ENCODE results near the gene DUSP10. TPM values are rescaled to one million over a fixed set of nuclear protein-coding genes. Genes with fewer than 3 reads are reported as not detected.
A peak's percentile ranks its signal among the peaks of the same experiment; 100 is the strongest.

The DUSP10 gene
- total and polyA plus RNA-seq, 4 experiments from 2014 or later = 3.8 to 9.9 (median 4.3) TPM

DNA sequence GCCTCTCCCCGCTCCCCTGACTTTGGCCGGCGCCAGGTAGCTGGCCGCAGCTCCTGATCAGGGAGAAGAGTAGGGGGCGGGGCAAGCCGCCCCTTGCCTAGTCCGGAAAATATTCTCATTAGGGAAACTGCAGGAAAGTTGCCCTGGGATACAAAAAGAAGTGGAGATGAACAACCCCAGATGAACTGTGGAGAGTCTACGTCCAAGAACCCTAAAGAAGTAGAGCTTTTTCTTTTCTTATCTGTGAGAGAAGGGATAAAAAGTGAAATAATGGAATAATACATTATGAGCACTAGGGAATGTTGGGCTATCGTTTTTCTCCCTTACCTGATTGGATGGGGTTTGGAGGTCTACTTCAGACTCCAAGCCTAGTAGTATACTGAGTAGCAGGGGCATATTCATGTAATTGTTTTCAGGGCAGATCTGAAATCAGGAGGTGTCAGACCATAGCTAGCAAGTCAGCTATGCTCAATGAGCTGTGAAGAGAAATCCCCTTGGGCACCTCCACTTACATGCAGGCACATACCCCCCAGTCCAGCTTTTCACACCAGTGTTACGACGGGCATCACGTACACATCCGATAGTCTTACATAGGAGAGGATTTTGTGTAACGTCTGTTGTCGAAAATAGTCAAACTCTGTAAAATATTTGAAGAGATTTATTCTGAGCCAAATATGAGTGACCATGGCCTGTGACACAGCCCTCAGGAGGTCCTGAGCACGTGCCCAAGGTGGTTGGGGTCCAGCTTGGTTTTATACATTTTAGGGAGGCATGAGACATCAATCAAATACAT, 1.7 kb upstream of the DUSP10 start:
- H3K27me3 ChIP-seq (ENCODE audit: insufficient read depth, low read length) = no peaks in the 10 kb centered on the region
- H3K36me3 Mint-ChIP-seq = peaks cover under 1 to 8% of the 10 kb centered on the region in 2 donors
- peaks cover 23% of the 10 kb centered on the region for H3K4me1 ChIP-seq (ENCODE audit: insufficient read depth, low read length)
- intact Hi-C loops (cut with micrococcal nuclease) = loop anchor here (2.0 to 10.0 kb wide), 9 partner anchors 35 to 969 kb away; partner anchors contain the start of genes AIDA, BROX and MIA3
- DNase-seq = no peak
- no peaks in the 10 kb centered on the region for H3K27me3 Mint-ChIP-seq
- H3K4me3 ChIP-seq (ENCODE audit: low read length in 2 of 2) = peak overlapping the region in 1 of 2 donors; percentile 91
- peak overlapping the region in 6 of 7 donors; percentile 89 to 95 (median 91) for H3K27ac Mint-ChIP-seq
- H3K9me3 ChIP-seq (ENCODE audit: control insufficient read depth in 1 of 2, low read length in 2 of 2) = no peaks in the 10 kb centered on the region
- peak overlapping the region; percentile 82 to 89 (median 84) for H3K4me3 Mint-ChIP-seq
- ChIA-PET POLR2A (ENCODE audit: partially characterized antibody) (interaction anchor here (0.7 to 6.1 kb wide), 14 partner anchors 11 to 969 kb away, joined by 3 to 192 read pairs (median 6); no protein-coding TSS in a partner anchor), CTCF (ENCODE audit: partially characterized antibody) (interaction anchor here (0.6 to 2.1 kb wide), 8 partner anchors 14 to 265 kb away, joined by 3 to 10 read pairs (median 3); no protein-coding TSS in a partner anchor)
- no peaks in the 10 kb centered on the region for H3K9me3 Mint-ChIP-seq
- H3K36me3 ChIP-seq (ENCODE audit: insufficient read depth, low read length) = no peaks in the 10 kb centered on the region
- H3K27ac ChIP-seq (ENCODE audit: low read depth, low read length) = peak overlapping the region; percentile 98
- peaks cover 0 to 19% (median 9%) of the 10 kb centered on the region in 4 donors for H3K4me1 Mint-ChIP-seq

DNA sequence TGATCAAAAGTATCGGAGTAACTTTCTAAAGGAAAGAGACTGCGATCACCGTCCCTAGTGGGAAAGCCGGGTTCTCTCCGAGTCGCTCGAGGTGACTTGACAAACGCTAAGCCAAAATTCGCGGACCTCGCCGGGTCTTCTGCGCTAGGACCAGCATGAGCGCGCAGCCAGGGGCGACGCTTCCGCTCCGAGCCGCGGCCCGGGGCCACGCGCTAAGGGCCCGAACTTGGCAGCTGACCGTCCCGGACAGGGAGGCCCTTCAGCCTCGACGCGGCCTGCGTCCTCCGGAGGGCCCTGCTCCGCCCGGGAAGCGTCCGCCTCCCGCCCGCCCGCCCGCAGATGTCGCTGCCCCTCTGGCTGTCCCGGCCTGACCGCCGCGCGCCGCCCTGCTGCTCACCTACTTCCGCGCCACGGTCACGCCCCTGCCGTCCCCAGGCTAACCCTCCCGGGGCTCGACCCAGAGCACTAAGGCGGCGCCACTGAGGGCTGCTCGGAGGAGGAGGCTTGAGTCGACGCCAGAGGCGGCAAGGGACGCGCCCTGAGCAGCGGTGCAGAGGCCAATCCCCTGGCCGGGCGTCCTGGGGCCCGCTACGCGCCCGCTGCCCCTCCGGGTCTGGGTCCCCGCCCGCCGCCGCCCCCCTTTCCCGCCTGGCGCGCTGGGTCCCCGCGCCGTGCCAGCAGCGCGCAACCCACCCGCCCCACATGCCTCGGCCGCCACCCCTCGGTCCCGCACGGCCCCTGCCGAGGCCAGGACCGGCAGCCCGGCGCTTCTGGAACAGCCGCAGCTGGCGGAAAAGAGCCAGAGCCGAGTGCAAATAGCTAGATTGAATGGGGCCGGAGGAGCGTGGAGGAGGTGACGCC, 896 bp upstream of the DUSP10 start:
- no peaks in the 10 kb centered on the region for H3K27me3 ChIP-seq (ENCODE audit: insufficient read depth, low read length)
- H3K36me3 ChIP-seq (ENCODE audit: insufficient read depth, low read length) = no peaks in the 10 kb centered on the region
- Mint-ChIP-seq H3K9me3 (no peaks in the 10 kb centered on the region), H3K27ac (peak overlapping the region in 5 of 7 donors; percentile 91 to 98 (median 94)), H3K4me1 (peaks cover 0 to 27% (median 11%) of the 10 kb centered on the region in 4 donors), H3K4me3 (peak overlapping the region; percentile 83 to 89 (median 86)), H3K27me3 (no peaks in the 10 kb centered on the region), H3K36me3 (peaks cover 6 to 12% of the 10 kb centered on the region in 2 donors)
- DNase-seq = peak; percentile 74 to 86 (median 76)
- peak overlapping the region; percentile 98 for H3K27ac ChIP-seq (ENCODE audit: low read depth, low read length)
- peaks cover 29% of the 10 kb centered on the region for H3K4me1 ChIP-seq (ENCODE audit: insufficient read depth, low read length)
- POLR2A ChIA-PET (ENCODE audit: partially characterized antibody) = interaction anchor here (0.7 to 6.1 kb wide), 32 partner anchors 10 to 970 kb away, joined by 3 to 192 read pairs (median 5); partner anchors contain the start of genes AIDA and BROX
- no peaks in the 10 kb centered on the region for H3K9me3 ChIP-seq (ENCODE audit: control insufficient read depth in 1 of 2, low read length in 2 of 2)
- H3K4me3 ChIP-seq (ENCODE audit: low read length in 2 of 2) = peak overlapping the region; percentile 51 to 91
- intact Hi-C loops (cut with micrococcal nuclease) = loop anchor here (1.0 to 10.0 kb wide), 14 partner anchors 16 to 970 kb away; partner anchors contain the start of genes AIDA, BROX and MIA3
- CTCF ChIA-PET (ENCODE audit: partially characterized antibody) = interaction anchor here (0.6 to 2.9 kb wide), 21 partner anchors 13 to 847 kb away, joined by 3 to 18 read pairs (median 4); partner anchors contain the start of gene TAF1A

DNA sequence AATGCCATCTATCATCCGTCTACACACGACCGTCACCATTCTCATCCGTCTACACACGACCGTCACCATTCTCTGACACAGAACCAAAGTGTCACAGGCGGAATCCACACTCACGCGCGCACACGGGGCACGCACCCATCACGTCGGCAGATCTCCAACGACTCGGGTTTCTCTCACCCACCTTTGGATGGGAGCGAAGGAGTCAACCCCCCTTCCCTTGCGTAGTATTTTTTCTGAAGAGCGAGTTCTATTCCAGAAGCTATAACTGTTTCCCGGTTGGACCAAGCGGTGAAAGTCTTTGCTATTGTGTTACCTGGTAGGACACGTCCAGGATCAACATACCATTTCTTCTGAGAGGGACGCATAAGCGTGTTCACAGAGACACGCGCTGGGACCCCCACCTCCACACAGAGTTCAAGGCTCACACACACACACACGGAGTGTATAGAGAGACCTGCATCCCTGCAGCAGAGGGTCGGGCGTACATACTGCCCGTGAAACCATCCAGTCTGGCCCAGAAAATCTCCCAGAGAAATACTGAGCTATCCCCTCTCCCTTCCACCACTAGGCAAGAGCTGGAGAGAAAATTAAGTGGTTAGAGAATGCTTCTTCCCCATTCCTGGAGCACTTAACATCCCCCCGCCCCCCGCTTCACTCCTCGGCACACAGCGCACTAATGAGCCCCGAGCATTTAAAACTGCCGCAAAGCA, 741 bp downstream of the DUSP10 start:
- ChIA-PET POLR2A (ENCODE audit: partially characterized antibody) (interaction anchor here (0.6 to 6.1 kb wide), 35 partner anchors 8 to 972 kb away, joined by 3 to 192 read pairs (median 4); partner anchors contain the start of genes AIDA and BROX), CTCF (ENCODE audit: partially characterized antibody) (interaction anchor here (0.7 to 2.9 kb wide), 25 partner anchors 8 to 849 kb away, joined by 3 to 18 read pairs (median 4); partner anchors contain the start of gene TAF1A)
- H3K4me1 ChIP-seq (ENCODE audit: insufficient read depth, low read length) = peaks cover 45% of the 10 kb centered on the region
- no peaks in the 10 kb centered on the region for H3K9me3 ChIP-seq (ENCODE audit: control insufficient read depth in 1 of 2, low read length in 2 of 2)
- DNase-seq = peak; percentile 29 to 59 (median 38)
- Mint-ChIP-seq H3K9me3 (no peaks in the 10 kb centered on the region), H3K4me1 (peaks cover 0 to 43% (median 18%) of the 10 kb centered on the region in 4 donors), H3K27ac (no peak overlapping the region), H3K36me3 (peaks cover 19 to 22% of the 10 kb centered on the region in 2 donors), H3K27me3 (no peaks in the 10 kb centered on the region), H3K4me3 (no peak overlapping the region)
- H3K27me3 ChIP-seq (ENCODE audit: insufficient read depth, low read length) = no peaks in the 10 kb centered on the region
- no peaks in the 10 kb centered on the region for H3K36me3 ChIP-seq (ENCODE audit: insufficient read depth, low read length)
- peak overlapping the region; percentile 95 to 96 for H3K4me3 ChIP-seq (ENCODE audit: low read length in 2 of 2)
- intact Hi-C loops (cut with micrococcal nuclease) = loop anchor here (5.0 to 10.0 kb wide), 6 partner anchors 86 to 901 kb away; partner anchors contain the start of gene MIA3
- peak overlapping the region; percentile 75 for H3K27ac ChIP-seq (ENCODE audit: low read depth, low read length)

DNA sequence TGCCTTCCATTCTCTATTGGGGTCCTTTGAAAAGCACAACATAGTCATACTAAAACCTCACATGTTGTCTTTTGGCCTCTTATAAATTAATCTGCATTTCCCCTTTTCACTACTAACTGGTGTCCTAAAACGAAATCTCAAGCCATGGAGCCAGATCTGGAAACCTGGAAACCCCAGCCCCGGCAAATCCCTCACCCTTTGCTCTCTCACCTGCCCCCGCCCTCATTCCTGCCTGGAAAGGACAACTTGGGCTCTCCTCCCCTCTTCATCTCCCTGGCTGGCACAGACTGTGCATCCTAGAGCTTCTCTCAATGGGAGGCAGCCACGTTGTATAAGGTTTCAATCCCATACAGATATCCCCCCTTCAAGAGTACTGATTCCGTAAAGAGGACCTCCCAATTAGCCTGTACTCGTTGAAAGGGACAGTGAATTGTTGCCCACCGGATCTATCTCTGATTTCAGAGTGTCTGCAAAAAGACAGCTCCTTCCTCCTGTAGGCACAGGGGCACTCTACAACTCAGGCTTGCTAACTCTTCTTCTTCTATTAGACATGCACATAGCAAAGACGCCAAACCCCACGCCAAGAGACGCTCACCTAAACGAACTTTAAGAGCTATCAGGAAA, 1.4 kb downstream of the DUSP10 start:
- Mint-ChIP-seq H3K9me3 (no peaks in the 10 kb centered on the region), H3K27ac (no peak overlapping the region), H3K27me3 (no peaks in the 10 kb centered on the region), H3K4me3 (no peak overlapping the region), H3K36me3 (peaks cover 25 to 27% of the 10 kb centered on the region in 2 donors), H3K4me1 (peaks cover 6 to 50% (median 23%) of the 10 kb centered on the region in 4 donors)
- H3K4me1 ChIP-seq (ENCODE audit: insufficient read depth, low read length) = peaks cover 50% of the 10 kb centered on the region
- H3K27ac ChIP-seq (ENCODE audit: low read depth, low read length) = peak overlapping the region; percentile 75
- H3K9me3 ChIP-seq (ENCODE audit: control insufficient read depth in 1 of 2, low read length in 2 of 2) = no peaks in the 10 kb centered on the region
- no peak for DNase-seq
- intact Hi-C loops (cut with micrococcal nuclease) = loop anchor here (5.0 to 10.0 kb wide), 6 partner anchors 87 to 902 kb away; partner anchors contain the start of gene MIA3
- H3K4me3 ChIP-seq (ENCODE audit: low read length in 2 of 2) = peak overlapping the region; percentile 95 to 96
- H3K36me3 ChIP-seq (ENCODE audit: insufficient read depth, low read length) = no peaks in the 10 kb centered on the region
- ChIA-PET POLR2A (ENCODE audit: partially characterized antibody) (interaction anchor here (1.1 to 6.1 kb wide), 16 partner anchors 7 to 681 kb away, joined by 3 to 192 read pairs (median 11); no protein-coding TSS in a partner anchor), CTCF (ENCODE audit: partially characterized antibody) (interaction anchor here (0.9 to 2.9 kb wide), 15 partner anchors 8 to 476 kb away, joined by 3 to 18 read pairs (median 3); no protein-coding TSS in a partner anchor)
- H3K27me3 ChIP-seq (ENCODE audit: insufficient read depth, low read length) = no peaks in the 10 kb centered on the region

DNA sequence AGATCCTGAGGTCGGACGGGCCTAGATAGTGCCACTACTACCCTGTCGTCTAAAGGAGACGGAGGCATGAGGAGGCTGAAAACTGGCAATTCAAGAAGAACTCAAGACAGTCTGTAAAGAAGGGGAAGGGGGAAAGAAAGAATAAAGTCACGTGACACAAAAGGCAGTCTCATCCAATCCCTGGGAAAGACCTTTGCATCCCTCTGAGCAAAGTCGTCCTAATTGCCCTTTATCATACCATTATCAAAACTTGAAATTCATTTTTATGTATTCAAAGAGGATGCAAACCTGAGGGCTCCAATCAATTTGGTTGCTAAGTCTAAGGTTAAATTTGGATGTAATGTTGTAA, 2.2 kb downstream of the DUSP10 start:
- H3K4me1 Mint-ChIP-seq = peaks cover 9 to 55% (median 25%) of the 10 kb centered on the region in 4 donors
- peaks cover 55% of the 10 kb centered on the region for H3K4me1 ChIP-seq (ENCODE audit: insufficient read depth, low read length)
- peak overlapping the region in 4 of 8 donors; percentile 12 to 41 (median 28) for H3K4me3 Mint-ChIP-seq

More for the DNA sequence above, 2.2 kb downstream of the DUSP10 start:
- Mint-ChIP-seq H3K27ac (peak overlapping the region in 1 of 7 donors; percentile 36), H3K9me3 (no peaks in the 10 kb centered on the region), H3K27me3 (no peaks in the 10 kb centered on the region), H3K36me3 (peaks cover 25 to 27% of the 10 kb centered on the region in 2 donors)
- intact Hi-C loops (cut with micrococcal nuclease) = loop anchor here (5.0 to 10.0 kb wide), 6 partner anchors 88 to 903 kb away; partner anchors contain the start of gene MIA3
- no peaks in the 10 kb centered on the region for H3K27me3 ChIP-seq (ENCODE audit: insufficient read depth, low read length)
- CTCF ChIA-PET (ENCODE audit: partially characterized antibody) = interaction anchor here (0.9 to 1.8 kb wide), 4 partner anchors 10 to 44 kb away, joined by 3 to 9 read pairs (median 3); no protein-coding TSS in a partner anchor
- no peak overlapping the region for H3K4me3 ChIP-seq (ENCODE audit: low read length in 2 of 2)
- no peak overlapping the region for H3K27ac ChIP-seq (ENCODE audit: low read depth, low read length)
- no peaks in the 10 kb centered on the region for H3K9me3 ChIP-seq (ENCODE audit: control insufficient read depth in 1 of 2, low read length in 2 of 2)
- POLR2A ChIA-PET (ENCODE audit: partially characterized antibody) = interaction anchor here (1.3 to 6.1 kb wide), 8 partner anchors 11 to 682 kb away, joined by 3 to 192 read pairs (median 24); no protein-coding TSS in a partner anchor
- no peaks in the 10 kb centered on the region for H3K36me3 ChIP-seq (ENCODE audit: insufficient read depth, low read length)
- no peak for DNase-seq
